Epithelial cell of prostate (primary cell): ENCODE results near the gene F11R.
"Not testable (repeated sequence)": the region's sequence is repeated elsewhere in the genome, so short reads cannot be mapped to it uniquely, and the experiment has no call there.

Experiments
- DNase-seq: peaks from one replicate; pipeline ENCODE4 v3.0.0-alpha.2; 2011; ENCODE audit warnings: low read depth, low spot score
- H3K27ac ChIP-seq: fragments of 450-650 bp; 2 replicates; pipeline ENCODE4 v1.5.1; 2017; ENCODE audit warnings: mild to moderate bottlenecking

Gene F11R

GRCh38 chr1:161020509-161021164, at the start of gene F11R:
Gene F11R, minus strand, starts transcription at chr1:161021152. Its CDS starts 79 bp downstream, at chr1:161021073.
- no peak for DNase-seq
- H3K27ac ChIP-seq, result peak within 1 kb of the TSS; percentile 96

- DNase-seq, result no peak
- peak within 1 kb of the TSS; percentile 33 for H3K27ac ChIP-seq
These were observed 48.8 kb upstream of the F11R start, which contains the start of gene ARHGAP30 for GRCh38 chr1:161069731-161070270. Gene ARHGAP30, minus strand, starts transcription at chr1:161069891. Its CDS starts 267 bp downstream, at chr1:161069624.

- peak overlapping the region; percentile 33 for H3K27ac ChIP-seq
- DNase-seq, result no peak
These were observed 48.3 kb upstream of the F11R start for GRCh38 chr1:161069241-161069640.

- no peak for DNase-seq
- H3K27ac ChIP-seq, result peak overlapping the region; percentile 33
These were observed 47.6 kb upstream of the F11R start for GRCh38 chr1:161068306-161069234.

GRCh38 chr1:161066694-161067093, 45.7 kb upstream of the F11R start:
- no peak overlapping the region for H3K27ac ChIP-seq
- no peak for DNase-seq

- not testable (repeated sequence) for H3K27ac ChIP-seq, DNase-seq
These were observed 44.7 kb upstream of the F11R start for GRCh38 chr1:161065681-161066080.

GRCh38 chr1:161063936-161064335, 43.0 kb upstream of the F11R start:
- not testable (repeated sequence) for DNase-seq, H3K27ac ChIP-seq

- DNase-seq, result no peak
- no peak overlapping the region for H3K27ac ChIP-seq
These were observed 40.5 kb upstream of the F11R start for GRCh38 chr1:161061419-161061818.

GRCh38 chr1:161059293-161059692, 38.3 kb upstream of the F11R start:
- no peak overlapping the region for H3K27ac ChIP-seq
- no peak for DNase-seq

GRCh38 chr1:161054805-161055204, 33.9 kb upstream of the F11R start:
- DNase-seq, result no peak

GRCh38 chr1:161054232-161054631, 33.3 kb upstream of the F11R start:
- no peak overlapping the region for H3K27ac ChIP-seq

More at GRCh38 chr1:161054805-161055204, 33.9 kb upstream of the F11R start:
- H3K27ac ChIP-seq, result no peak overlapping the region

GRCh38 chr1:161052899-161053298, 31.9 kb upstream of the F11R start:
- DNase-seq, result no peak
- no peak overlapping the region for H3K27ac ChIP-seq

More at GRCh38 chr1:161054232-161054631, 33.3 kb upstream of the F11R start:
- DNase-seq, result no peak

- no peak for DNase-seq
- no peak overlapping the region for H3K27ac ChIP-seq
These were observed 30.3 kb upstream of the F11R start for GRCh38 chr1:161051219-161051618.

GRCh38 chr1:161048949-161049722, 28.2 kb upstream of the F11R start:
- DNase-seq, result no peak
- H3K27ac ChIP-seq, result no peak overlapping the region

- DNase-seq, result no peak
- H3K27ac ChIP-seq, result no peak overlapping the region
These were observed 26.8 kb upstream of the F11R start for GRCh38 chr1:161047436-161048420.

GRCh38 chr1:161046605-161047228, 25.8 kb upstream of the F11R start:
- H3K27ac ChIP-seq, result peak overlapping the region; percentile 91
- DNase-seq, result no peak

- H3K27ac ChIP-seq, result peak within 1 kb of the TSS; percentile 91
- DNase-seq, result peak; percentile 74
These were observed 25.0 kb upstream of the F11R start, which contains the start of gene USF1 for GRCh38 chr1:161045736-161046604. Gene USF1, minus strand, starts transcription at chr1:161045977. Its CDS starts 2,702 bp downstream, at chr1:161043275.
